ENCODE results near the gene CD33.
"Not testable (repeated sequence)": the region's sequence is repeated elsewhere in the genome, so short reads cannot be mapped to it uniquely, and the experiment has no call there.

CD33 gene

DNA sequence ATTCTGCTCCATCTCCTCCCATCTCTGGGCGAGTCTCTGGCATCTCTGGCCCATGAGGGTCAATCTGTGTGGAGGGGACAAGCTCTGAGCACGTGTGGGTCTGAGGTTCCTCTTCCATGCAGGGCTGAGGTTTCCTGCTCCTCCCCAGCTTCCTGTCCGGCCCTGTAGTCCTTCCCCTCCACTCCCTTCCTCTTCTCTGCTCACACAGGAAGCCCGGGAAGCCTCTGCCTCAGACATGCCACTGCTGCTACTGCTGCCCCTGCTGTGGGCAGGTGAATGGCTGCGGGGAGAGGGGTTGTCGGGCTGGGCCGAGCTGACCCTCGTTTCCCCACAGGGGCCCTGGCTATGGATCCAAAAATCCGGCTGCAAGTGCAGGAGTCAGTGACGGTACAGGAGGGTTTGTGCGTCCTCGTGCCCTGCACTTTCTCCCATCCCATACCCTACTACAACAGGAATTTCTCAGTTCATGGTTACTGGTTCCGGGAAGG, 14.0 kb upstream of the CD33 start:
- not testable (repeated sequence) for DNase-seq

DNA sequence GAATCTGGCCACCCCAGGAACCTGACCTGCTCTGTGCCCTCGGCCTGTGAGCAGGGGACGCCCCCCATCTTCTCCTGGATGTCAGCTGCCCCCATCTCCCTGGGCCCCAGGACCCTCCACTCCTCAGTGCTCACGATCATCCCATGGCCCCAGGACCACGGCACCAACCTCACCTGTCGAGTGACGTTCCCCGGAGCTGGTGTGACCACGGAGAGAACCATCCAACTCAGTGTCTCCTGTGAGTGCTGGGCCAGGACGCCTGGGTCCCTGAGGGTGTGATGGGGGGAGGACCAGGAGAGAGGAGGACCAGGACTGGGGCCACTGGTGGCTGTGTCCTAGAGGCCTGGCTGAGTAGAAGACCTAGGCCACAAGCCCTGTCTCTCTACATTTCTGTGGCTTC, 13.0 kb upstream of the CD33 start:
- no peak for DNase-seq

DNA sequence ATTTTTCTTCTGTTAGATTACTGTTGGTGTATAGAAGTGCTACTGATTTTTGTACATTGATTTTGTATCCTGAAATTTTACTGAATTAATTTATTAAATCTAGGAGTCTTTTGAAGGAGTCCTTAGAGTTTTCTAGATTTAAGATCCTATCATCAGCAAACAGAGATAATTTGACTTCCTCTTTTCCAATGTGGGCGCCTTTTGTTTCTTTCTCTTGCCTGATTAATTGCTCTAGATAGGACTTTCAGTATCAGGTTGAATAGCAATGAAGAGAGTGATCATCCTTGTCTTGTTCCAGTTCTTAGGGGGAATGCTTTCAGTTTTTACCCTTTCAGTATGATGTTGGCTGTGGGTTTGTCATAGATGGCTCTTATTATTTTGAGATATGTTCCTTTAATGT, 5.6 kb upstream of the CD33 start:
- DNase-seq = no peak

DNA sequence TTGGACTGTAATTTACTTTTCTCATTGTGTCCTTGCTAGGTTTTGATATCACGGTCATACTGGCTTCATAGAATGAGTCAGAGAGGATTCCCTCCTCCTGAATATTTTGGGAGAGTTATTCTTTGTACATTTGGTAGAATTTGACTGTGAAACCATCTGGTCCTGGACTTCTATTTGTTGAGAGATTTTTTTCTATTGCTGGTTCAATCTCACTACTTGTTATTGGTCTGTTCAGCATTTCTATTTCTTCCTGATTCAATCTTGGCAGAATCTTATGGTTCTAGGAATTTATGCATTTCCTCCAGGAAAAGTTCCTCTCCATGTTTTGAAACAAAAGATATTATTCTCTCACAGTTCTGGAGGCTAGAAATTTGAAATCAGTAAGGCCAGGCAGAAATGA, 4.9 kb upstream of the CD33 start:
- no peak for DNase-seq

DNA sequence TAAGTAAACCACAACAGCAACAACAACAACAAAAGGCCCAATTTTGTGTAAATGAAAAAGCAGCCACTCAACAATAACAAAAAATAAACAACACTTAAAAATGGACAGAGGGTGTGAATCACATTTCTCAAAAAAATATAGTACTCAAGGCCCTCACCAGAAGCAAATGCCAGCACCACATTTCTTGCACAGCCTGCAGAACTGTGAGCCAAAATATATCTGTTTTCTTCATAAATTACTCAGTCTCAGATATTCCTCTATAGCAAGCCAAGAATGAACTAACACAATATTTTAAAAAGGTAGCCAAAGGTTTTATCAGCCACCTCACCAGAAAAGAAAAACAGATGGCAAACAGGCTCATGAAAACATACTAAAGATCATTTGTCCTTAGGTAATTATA, 3.9 kb upstream of the CD33 start:
- no peak for DNase-seq

DNA sequence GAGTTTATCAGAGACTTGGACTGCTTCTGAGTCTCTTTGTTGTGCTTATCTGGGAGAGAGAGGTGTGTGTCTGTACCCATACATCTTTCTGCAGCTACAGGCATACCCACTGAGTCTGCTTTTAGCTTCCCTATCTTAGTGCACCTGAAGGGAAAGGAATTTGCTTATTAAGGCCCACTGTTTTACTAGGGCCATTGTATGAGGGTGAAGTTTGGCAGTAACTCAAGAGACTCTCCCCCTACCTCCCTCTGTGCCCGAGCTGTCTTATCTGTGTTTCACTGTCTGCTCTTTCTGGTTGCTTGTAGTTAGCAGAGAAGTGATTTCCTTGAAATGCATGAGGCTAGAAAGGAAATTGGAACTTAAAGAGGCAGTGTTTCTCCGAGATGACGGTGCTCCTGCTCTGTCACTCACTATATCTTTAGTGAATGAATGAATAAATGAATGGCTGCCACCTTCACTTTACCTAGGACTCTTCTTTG, 678 bp upstream of the CD33 start:
- no peak for DNase-seq

DNA sequence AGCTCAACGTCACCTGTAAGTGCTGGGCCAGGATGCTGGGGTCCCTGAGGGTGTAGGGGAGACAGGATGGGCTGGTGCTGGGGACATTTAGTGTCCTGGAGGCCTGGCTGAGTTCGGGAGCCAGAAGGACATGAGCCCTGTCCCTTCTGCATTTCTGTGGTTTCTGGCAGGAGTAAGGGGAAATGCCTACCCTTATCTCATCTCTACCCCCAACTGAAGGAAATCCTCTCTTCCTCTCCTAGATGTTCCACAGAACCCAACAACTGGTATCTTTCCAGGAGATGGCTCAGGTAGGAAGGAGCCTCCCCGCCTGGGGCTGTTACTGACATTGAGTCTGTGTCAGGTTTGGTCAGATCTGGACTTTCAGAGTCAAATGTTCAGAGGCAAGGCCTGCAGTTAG, 1.2 kb downstream of the CD33 start:
- no peak for DNase-seq

DNA sequence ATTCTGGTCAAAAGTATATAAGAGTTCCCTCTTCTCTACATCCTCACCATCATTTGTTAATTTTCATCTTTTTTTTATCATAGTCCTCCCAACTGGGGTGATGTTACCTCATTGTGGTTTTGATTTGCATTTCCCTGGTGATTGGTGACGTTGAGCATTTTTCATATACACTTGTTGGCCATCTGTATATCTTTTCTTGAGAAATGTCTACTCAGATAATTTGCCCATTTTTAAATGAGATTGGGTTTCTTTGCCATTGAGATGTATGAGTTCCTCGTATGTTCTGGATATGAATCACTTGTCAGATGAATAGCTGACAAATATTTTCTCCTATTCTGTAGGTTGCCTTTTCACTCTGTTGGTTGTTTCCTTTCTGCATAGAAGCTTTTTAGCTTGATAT, 2.4 kb downstream of the CD33 start:
- no peak for DNase-seq

DNA sequence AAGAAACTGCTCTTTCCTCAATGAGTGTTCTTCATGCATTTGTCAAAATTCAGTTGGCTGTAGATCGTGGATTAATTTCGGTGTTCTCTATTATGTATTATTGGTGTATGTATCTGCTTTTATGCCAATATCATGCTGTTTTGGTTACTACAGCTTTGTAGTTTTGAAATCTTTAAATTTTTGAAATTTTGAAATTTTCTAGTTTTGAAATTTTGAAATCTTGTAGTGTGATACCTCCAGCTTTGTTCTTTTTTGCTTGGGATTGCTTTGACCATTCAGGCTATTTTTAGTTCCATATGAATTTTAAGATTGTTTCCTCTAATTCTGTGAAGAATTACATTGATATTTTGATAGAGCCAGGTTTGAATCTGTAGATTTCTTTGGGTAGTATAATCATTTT, 3.1 kb downstream of the CD33 start:
- no peak for DNase-seq

DNA sequence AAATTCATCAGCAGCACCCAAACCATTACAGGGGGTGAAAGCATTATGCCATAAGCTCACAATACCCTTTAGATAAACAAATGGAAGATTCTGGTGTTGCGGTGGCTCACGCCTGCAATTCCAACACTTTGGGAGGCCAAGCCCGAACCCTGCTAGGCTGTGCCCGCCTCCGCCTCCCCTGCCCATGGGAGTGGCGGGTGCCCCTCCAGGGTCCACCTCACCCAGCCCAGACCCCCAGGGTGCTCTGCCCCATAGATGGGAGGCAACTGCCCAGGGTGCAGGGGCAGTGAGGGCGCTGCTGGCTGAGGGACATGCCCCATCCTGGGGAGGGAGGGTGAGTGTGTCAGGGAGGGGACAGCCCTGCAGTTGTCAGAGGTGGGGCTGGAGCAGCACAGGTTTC, 16.0 kb downstream of the CD33 start:
- no peak for DNase-seq

DNA sequence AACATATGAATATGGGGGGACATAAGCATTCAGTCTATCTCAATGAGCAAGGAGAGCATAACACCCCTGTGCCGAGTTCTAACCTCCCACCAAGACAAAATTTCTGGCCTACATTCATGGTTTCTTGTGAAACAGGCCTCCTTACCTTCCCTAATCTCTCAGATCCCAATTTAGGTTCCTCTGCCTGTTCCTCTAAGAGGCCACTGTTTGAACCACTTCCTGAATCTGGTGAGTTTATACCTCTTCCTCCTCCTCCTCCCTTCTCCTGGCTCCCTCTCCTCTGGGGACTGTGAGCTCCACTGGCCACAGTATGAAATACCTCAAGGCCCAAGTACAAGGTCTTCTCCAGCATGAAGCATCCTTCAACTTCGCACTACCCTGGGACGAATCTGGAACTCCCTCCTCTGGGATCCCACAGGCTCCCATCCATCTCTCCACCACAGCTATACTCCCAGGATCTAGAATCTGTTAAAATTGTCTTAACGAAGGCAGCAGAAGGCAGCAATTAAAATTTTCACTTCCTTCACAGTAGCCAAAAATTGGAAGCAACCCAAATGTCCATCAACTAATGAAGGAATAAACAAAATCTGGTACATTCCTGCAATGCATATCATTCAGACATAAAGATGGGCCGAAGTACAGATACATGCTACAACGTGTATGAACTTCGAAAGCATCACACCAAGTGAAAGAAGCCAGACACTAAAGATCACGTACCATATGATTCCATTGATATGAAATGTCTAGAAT, 18.2 kb downstream of the CD33 start:
- DNase-seq = no peak

DNA sequence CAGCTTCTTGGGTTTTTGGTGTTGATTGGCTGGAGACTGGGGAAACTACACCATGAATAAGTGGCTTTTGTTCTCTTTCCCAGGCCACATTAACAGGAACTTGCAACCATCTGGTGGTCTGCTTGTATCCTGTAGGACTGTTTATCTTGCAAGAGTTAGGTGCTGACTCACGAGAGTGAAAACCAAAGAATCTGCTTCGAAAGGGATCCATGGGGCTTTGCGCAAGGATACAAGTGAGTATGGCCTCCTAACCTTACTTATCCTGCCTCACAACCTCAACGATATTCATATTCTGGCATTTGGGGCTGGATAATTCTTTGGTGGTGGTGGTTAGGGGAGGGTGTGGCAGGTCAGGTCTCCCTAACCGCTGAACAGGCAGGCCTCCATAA, 21.3 kb downstream of the CD33 start:
- DNase-seq = no peak

DNA sequence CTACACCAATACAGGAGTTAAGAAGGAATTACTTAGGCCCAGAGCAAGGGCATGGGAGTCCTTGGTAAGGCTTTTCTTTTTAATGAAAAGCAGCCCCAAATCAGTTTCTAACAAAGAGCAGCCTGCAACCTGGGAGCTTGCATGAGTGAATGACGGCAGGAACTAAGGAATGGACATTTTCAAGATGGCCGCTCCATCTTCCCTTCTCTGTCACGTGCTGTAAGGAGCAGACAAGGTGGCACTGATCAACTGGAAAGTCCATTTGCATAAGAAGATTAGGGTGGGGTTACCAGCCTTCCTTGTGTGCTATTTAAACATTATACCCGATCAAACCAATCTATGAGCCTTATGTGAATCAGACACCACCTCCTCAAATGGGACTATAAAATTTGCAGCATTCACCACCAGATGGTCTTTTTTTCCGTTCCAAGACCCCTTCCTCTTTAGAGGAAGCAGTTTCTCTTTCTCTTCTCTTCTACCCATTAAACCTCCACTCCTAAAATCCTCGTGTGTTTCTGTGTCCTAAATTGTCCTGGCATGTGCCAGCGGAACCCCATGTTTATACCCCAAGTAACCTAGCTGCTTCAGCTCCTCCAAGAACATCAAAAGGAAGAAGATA, 23.2 kb downstream of the CD33 start:
- no peak for DNase-seq

DNA sequence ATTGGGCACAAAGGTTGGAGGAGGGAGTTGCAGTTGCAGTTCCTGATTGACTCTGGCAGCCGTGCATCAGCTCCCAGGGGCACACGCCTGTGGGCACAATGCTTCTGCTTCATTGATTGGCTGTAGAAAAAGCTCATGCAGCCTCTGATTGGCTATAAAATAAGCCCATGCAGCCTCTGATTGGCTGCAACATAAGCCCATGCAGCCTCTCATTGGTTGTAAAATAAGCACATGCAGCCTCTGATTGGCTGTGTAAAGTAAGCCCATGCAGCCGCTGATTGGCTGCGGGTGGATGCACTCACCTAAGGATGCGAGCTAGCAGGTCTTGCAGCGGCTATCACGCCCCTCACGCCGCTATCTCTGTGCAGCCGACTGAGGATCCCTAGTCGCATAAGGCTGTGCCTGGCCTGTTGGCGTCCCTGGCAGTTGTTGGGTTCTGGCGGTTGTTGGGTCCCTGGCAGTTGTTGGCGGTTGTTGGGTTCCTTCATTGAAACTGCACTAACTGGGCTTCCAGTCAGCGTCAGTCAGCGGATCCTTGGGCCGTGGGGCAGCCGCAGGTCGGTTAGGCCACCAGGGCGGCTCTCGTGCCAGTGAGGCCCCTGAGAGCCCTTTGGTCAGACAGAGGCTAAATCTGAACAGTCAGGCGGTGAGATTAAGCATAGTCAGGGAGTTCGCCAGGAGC, 26.0 kb downstream of the CD33 start, which contains the start of gene SIGLECL1:
TSS of gene SIGLECL1 (plus strand) at position 295 of the 682 bp plus-strand sequence. CDS start 12,993 bp downstream, outside the sequence.
- no peak for DNase-seq

DNA sequence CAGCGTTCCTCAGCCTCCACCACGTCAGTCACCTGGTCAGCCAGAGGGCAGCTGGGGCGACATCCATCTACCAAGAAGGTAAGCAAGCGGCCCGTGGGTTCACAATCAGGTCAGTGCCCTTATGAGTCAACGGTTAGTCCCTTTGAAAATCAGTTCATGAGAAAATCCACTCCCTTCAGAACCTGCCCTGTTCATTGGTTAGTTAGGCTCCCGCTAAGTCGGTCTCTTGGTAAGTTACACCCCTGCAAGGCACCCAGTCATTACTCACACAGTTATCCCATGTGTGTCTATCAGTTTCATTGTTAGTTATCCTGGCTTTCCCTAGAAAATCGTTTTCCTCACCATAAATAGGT, 26.6 kb downstream of the CD33 start:
- no peak for DNase-seq

DNA sequence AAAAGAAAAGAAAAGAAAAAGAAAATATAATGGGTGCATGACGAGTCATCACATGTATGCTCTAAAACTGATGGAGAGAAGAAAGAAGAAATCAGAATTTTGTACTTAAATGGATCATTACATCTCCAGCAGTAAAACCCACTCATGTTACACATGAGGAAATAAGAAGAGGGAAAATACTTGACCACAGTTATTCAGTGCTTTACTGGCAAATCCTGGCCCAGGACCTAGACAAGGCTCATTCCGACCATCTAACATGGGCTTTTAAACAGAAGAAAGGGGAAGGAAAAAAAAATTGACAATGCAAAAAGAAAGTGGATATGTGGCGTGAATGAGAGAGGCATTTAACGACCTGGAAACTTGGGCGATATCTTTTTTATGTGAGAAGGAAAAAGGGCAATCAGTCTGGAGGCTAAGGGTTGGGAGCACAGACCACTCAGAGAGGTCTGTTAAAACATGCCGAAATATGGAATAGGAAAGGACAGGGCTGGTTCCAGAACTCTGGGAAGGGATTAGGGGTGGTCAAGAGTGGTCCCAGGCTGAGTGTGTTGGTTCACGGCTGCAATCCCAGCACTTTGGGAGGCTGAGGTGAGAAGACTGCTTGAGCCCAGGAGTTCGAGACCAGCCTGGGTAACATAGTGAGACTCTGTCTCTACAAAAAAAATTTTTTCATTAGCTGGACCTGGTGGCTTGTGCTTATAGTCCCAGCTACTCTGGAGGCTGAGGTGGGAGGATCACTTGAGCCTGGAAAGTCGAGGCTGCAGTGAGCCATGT, 27.6 kb downstream of the CD33 start:
- DNase-seq = no peak

DNA sequence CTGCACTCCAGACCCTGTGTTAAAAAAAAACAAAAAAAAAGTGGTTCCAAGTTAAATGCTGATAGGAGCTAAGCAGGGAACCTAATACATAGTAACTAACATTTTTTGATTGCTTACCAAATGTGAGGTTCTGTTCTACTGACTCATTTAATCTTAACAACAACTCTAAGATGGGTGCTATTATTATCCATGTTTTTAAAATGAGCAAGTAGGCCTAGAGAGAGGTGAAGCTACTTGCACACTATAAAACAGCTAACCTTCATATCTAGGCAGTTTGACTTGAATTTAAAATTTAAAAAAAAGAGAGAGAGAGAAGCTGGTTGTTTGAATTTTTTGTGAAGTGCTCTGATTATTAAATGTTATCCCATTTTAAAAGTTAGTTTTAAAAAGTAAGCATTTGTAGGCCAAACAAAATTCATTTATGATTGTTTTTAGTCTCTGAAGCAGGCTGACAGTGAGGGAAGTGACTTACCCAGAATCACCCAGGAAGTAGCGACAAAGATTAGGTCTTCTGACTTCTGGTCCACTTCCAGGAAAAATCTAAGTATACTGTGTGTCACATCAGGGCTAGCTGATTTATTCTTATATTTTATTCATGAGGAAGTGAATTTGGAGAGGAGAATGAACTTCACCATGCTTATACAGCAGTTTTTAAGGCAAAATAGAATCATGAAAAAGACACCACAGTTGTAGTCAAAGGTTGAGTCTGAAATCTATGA, 28.4 kb downstream of the CD33 start:
- no peak for DNase-seq

DNA sequence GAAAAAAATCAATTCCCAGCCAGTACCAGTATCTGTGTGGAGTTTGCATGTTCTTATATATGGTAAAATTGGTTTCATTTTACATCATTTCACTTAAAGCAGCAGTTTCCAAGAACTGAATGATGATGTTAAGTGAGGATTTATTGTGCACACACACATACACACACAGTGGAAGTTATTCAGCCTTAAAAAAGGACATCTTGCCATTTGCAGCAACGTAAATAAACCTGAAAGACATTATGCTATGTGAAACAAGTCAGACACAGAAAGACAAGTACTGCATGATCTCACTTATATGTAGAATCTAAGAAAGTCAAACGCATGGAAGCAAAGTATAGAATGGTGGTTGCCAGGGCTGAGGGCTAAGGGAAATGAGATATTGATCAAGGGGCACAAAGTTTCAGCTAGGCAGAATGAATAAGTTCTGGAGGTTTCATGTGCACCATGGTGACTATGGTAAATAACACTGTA, 31.3 kb downstream of the CD33 start:
- no peak for DNase-seq

DNA sequence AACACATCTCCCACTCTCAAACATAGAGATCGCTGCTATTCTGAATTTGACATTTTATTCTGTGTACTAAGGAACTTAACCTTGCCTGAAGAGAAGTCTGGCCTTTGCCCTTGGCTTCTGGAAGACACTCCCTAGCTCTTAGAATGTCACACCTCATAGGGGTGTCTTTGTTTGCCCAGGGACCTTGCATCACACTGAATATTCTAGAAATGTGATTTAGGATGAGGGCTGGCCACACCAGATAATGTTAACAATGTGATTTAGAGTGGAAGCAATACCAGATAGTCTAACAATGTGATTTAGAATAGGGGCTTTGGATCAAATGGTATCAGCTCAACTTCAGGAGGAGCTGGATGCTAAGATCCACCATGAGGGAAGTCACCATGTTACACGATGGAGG, 32.6 kb downstream of the CD33 start:
- no peak for DNase-seq

DNA sequence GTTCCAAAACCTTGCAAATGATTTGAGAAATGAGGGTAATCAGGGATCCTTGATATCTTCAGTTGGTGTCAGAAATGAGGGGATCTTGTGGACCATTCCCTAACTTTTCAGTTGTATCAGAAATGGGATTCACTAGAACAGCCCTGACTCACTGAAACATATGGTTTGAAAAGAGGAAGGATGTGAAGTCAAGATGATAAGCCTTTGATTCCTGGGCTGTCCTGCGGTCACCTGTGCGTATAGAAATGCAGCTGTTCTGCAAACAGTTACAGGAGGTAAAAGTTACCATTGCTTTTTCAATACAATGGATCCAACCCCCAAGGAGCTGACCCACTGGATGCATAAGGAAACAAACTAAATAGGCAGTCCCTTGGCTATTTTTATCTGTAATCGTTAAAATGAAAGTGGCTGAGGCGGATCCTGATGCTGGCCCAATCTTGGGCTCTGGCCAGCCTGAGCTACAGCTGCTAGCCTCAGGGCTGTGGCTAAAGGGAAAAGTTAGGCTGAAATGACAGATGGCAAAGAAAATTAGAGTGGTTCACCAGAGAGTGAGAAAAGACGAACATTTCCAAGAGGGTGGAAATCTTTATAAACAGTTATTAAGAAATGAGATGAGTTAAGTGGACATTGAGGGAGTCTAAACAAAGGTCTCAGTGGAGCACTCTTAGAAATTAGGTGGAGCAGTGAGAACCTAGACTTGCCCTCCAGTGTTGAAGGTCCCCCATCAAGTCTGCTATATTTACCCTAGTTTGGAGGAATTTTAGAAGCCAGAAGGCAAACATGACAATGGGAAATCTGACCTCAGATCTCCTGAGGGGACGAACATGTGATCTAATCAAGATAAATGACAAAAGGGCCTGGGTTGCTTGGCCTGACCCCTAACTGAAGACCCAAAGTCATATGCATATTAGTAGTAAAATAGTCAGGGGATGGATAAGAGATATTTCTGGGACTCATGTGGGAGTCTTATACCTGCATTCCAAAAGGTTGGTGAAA, 33.6 kb downstream of the CD33 start:
- DNase-seq = no peak

Data from cerebellar nuclear complex (tissue), 1 donor.